ENCODE measurements around the gene MYBBP1A. TPM values are rescaled to one million over a fixed set of nuclear protein-coding genes. Genes with fewer than 3 reads are reported as not detected.

The MYBBP1A gene
- total and polyA plus RNA-seq, 9 of the 15 experiments (the other 6 are each of a cell fraction or from before 2014, with no cell fraction given): 2.0 to 114 (median 47.2) TPM

DNA sequence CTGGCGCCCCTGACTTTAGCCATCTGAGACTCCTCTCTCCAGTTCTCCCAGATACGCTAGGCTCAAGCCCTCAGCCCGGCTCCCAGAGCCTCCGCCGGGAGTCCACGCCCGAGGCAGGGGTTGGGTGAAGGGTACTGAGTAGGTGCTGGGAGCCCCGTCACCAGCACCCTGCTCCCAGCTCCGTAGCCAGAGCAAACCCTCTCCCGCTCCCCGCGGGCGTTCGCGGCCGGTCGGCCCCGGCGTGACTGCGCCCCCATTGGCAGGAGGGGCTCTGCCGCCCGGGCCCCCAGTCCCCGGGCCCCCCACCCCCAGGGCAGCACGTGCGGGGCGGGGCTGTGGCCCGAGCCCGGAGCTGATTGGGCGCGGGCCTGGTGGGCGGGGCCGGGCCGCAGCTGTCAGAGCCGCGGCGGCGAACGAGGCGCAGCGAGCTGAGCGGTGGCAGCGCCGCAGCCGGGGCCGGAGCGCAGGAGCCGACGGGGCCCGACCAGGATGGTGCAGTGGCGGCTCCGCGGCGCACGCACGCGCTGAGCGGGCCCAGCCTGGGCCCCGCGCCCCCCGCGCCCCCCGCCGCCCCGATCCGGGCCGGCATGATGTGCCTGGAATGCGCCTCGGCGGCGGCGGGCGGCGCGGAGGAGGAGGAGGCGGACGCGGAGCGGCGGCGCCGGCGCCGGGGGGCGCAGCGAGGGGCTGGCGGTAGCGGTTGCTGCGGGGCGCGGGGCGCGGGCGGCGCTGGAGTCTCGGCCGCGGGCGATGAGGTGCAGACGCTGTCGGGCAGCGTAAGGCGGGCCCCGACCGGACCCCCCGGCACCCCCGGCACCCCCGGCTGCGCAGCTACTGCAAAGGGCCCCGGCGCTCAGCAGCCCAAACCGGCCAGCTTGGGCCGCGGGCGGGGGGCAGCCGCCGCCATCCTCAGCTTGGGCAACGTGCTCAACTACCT lies 56.5 kb downstream of the MYBBP1A start, which contains the start of gene SPNS2:
TSS of gene SPNS2 (plus strand) at position 421 of the 937 bp plus-strand sequence. CDS start at position 588, 167 bp downstream.
- no peaks in the 10 kb centered on the region for H3K9me1 ChIP-seq (ENCODE audit: control insufficient read depth, insufficient read depth, low read length)
- H3K27me3 ChIP-seq (ENCODE audit: control insufficient read depth in 2 of 2, insufficient read depth in 2 of 2, low read length in 2 of 2): peaks cover 0 to 59% of the 10 kb centered on the region in 2 experiments; a peak in 3 of 5 replicates
- WGBS (ENCODE audit: insufficient coverage, low coverage, missing lambda C conversion rate): 4% methylated on average over 11 of the region's 117 CpGs

More for the DNA sequence above, 56.5 kb downstream of the MYBBP1A start, which contains the start of gene SPNS2:
- Histone ChIP-seq H3K79me2 (ENCODE audit: control insufficient read depth, insufficient read depth, low read length) (no peaks in the 10 kb centered on the region), H3K4me3 (no peak within 1 kb of the TSS), H3K9ac (ENCODE audit: insufficient read depth in 1 of 2, low read depth in 2 of 2, low read length in 2 of 2) (no peak within 1 kb of the TSS), H4K20me1 (replicated peaks; ENCODE audit: control insufficient read depth, insufficient read depth, low read length) (0 out of 2 replicates have a peak, but pooled peaks cover 7% of the 10 kb centered on the region), H3K4me2 (ENCODE audit: insufficient read depth, low read length) (no peak within 1 kb of the TSS), H3K36me3 (ENCODE audit: control insufficient read depth, insufficient read depth, low read length) (no peaks in the 10 kb centered on the region), H3K9me3 (replicated peaks; ENCODE audit: control insufficient read depth, insufficient read depth, low read depth, low read length) (no peaks in the 10 kb centered on the region), H3K4me1 (replicated peaks in 1 of 2; ENCODE audit: control insufficient read depth in 2 of 2, insufficient read depth in 2 of 2, low read length in 2 of 2) (peaks cover 0 to 18% of the 10 kb centered on the region in 2 experiments; a peak in 2 of 5 replicates), H3K27ac (ENCODE audit: extremely low read depth, low read depth, low read length) (no peak within 1 kb of the TSS), H2AFZ (ENCODE audit: low read depth, low read length) (no peak within 1 kb of the TSS)
- no TSS peak for BruUV-seq (replicated peaks)
- no peak for FAIRE-seq
- CTCF ChIA-PET (ENCODE audit: low intra/inter-chr PET ratio): no interaction called here
- POLR2A ChIA-PET: no interaction called here
- TF ChIP-seq ZNF174 (CRISPR knock-in tag; IDR thresholded peaks at IDR 0.05) (no peak), BHLHE40 (IDR thresholded peaks at IDR 0.05; ENCODE audit: low read length) (peak; percentile 73), ZBTB7A (IDR thresholded peaks at IDR 0.05; ENCODE audit: borderline replicate concordance, control insufficient read depth, low read depth, low read length) (peak; percentile 29; the same call in 1 of the 2 replicates), RBM22 (IDR thresholded peaks at IDR 0.05; ENCODE audit: low read depth, low read length, poor library complexity, severe bottlenecking) (no peak), ZNF695 (CRISPR knock-in tag; IDR thresholded peaks at IDR 0.05) (no peak), GTF2A2 (tag; IDR thresholded peaks at IDR 0.05) (no peak), ZNF311 (CRISPR knock-in tag; IDR thresholded peaks at IDR 0.05) (no peak)
- TF ChIP-seq, protein P1, sequence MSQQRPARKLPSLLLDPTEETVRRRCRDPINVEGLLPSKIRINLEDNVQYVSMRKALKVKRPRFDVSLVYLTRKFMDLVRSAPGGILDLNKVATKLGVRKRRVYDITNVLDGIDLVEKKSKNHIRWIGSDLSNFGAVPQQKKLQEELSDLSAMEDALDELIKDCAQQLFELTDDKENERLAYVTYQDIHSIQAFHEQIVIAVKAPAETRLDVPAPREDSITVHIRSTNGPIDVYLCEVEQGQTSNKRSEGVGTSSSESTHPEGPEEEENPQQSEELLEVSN (IDR thresholded peaks at IDR 0.05; ENCODE audit: borderline replicate concordance in 1 of 2, extremely low read depth in 1 of 2, insufficient read depth in 1 of 2, insufficient read length in 1 of 2, low read depth in 1 of 2, low read length in 1 of 2, poor library complexity in 1 of 2, severe bottlenecking in 1 of 2): peak in 1 of 2 experiments; percentile 42
- TF ChIP-seq, protein P2, sequence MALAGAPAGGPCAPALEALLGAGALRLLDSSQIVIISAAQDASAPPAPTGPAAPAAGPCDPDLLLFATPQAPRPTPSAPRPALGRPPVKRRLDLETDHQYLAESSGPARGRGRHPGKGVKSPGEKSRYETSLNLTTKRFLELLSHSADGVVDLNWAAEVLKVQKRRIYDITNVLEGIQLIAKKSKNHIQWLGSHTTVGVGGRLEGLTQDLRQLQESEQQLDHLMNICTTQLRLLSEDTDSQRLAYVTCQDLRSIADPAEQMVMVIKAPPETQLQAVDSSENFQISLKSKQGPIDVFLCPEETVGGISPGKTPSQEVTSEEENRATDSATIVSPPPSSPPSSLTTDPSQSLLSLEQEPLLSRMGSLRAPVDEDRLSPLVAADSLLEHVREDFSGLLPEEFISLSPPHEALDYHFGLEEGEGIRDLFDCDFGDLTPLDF (CRISPR knock-in tag; IDR thresholded peaks at IDR 0.05): no peak
- TF ChIP-seq, protein P3, sequence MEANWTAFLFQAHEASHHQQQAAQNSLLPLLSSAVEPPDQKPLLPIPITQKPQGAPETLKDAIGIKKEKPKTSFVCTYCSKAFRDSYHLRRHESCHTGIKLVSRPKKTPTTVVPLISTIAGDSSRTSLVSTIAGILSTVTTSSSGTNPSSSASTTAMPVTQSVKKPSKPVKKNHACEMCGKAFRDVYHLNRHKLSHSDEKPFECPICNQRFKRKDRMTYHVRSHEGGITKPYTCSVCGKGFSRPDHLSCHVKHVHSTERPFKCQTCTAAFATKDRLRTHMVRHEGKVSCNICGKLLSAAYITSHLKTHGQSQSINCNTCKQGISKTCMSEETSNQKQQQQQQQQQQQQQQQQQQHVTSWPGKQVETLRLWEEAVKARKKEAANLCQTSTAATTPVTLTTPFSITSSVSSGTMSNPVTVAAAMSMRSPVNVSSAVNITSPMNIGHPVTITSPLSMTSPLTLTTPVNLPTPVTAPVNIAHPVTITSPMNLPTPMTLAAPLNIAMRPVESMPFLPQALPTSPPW (CRISPR knock-in tag; IDR thresholded peaks at IDR 0.05): peak; percentile 35; the same call in 1 of the 2 replicates
- in situ Hi-C loops (cut with MboI) (no loop called here), intact Hi-C loops (cut with micrococcal nuclease) (no loop called here)
- ATAC-seq: peak; percentile 99
- peak; percentile 59 to 94 (median 90) for DNase-seq (ENCODE audit: extremely low read depth in 1 of 4, low spot score in 3 of 4)

Measured in K562 (cell line).